Measurements from ENCODE around the gene UAP1.

DNA sequence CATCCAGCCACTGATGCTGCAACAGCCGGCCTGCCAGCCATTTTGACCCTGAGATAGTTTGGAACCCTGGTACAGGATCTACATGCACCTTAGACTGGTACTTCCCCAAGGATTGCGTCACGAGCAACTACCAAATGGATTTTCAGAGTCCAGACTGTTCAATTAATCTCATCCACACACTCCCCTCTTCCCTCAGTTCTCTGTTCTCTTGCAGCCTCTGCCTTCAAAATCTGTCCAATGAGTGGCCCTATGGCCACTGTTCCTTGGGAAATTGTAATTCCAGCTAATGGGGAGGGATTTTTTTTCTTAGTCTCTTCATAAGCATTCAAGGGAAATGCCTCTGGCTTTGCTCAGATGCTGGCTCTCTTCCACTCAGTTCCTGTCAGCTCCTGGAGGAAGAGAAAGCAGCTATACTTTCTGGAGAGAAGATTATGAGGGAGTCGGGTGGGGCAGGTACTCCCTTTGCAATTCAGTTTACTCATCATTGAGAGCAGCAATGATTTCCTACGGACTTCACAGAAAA is 19.8 kb upstream of the UAP1 start:
- TF ChIP-seq, protein P1, sequence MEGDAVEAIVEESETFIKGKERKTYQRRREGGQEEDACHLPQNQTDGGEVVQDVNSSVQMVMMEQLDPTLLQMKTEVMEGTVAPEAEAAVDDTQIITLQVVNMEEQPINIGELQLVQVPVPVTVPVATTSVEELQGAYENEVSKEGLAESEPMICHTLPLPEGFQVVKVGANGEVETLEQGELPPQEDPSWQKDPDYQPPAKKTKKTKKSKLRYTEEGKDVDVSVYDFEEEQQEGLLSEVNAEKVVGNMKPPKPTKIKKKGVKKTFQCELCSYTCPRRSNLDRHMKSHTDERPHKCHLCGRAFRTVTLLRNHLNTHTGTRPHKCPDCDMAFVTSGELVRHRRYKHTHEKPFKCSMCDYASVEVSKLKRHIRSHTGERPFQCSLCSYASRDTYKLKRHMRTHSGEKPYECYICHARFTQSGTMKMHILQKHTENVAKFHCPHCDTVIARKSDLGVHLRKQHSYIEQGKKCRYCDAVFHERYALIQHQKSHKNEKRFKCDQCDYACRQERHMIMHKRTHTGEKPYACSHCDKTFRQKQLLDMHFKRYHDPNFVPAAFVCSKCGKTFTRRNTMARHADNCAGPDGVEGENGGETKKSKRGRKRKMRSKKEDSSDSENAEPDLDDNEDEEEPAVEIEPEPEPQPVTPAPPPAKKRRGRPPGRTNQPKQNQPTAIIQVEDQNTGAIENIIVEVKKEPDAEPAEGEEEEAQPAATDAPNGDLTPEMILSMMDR (conservative IDR thresholded peaks at IDR 0.05): no peak
- TF ChIP-seq EZH2 (IDR thresholded peaks at IDR 0.05; ENCODE audit: low read depth): no peak

Data from PC-9 (cell line).